ENCODE data around the gene RBM11. TPM values are rescaled to one million over a fixed set of nuclear protein-coding genes. Genes with fewer than 3 reads are reported as not detected.

The RBM11 gene
- total and polyA plus RNA-seq, 9 of the 15 experiments (the other 6 are each of a cell fraction or from before 2014, with no cell fraction given) = 0.98 to 5.3 (median 2.9) TPM

DNA sequence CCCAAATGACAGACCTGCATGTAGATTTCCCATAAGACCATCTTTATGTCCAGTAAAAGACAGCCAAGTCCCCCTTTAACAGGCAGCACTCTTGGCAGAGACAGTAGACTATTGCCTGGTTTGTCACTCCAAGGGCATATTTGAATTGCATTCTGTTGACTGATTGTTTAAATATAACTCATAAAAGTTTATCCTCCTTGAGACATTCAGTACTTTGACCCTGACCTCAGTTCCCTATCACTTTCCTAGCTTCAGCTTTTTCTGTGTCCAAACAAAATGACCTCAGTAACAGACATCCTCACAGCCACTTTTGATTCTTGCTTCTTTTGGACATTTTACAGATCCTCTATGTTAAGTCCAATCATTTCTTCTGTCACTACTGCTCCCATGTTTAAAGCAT lies 51.1 kb downstream of the RBM11 start:
- POLR2A ChIA-PET = interaction anchor here (1.0 kb wide), 1 partner anchor 11 kb away, joined by 3 read pairs; no protein-coding TSS in a partner anchor
- H4K20me1 ChIP-seq (replicated peaks; ENCODE audit: control insufficient read depth, insufficient read depth, low read length) = no peaks in the 10 kb centered on the region
- H3K9me3 ChIP-seq (replicated peaks; ENCODE audit: control insufficient read depth, insufficient read depth, low read depth, low read length) = no peaks in the 10 kb centered on the region
- H3K9me1 ChIP-seq (ENCODE audit: control insufficient read depth, insufficient read depth, low read length) = no peaks in the 10 kb centered on the region
- H3K27me3 ChIP-seq (ENCODE audit: control insufficient read depth in 2 of 2, insufficient read depth in 2 of 2, low read length in 2 of 2) = no peaks in the 10 kb centered on the region
- no peak overlapping the region for H3K27ac ChIP-seq (ENCODE audit: extremely low read depth, low read depth, low read length)
- H3K36me3 ChIP-seq (ENCODE audit: control insufficient read depth, insufficient read depth, low read length) = no peaks in the 10 kb centered on the region
- H2AFZ ChIP-seq (ENCODE audit: low read depth, low read length) = no peak overlapping the region
- CTCF ChIA-PET (ENCODE audit: low intra/inter-chr PET ratio) = no interaction called here
- H3K9ac ChIP-seq (ENCODE audit: insufficient read depth in 1 of 2, low read depth in 2 of 2, low read length in 2 of 2) = no peak overlapping the region
- FAIRE-seq = peak; percentile 40
- intact Hi-C loops (cut with micrococcal nuclease) = loop anchor here (10.0 kb wide), 1 partner anchor 168 kb away; no protein-coding TSS in a partner anchor
- no peak for DNase-seq (ENCODE audit: extremely low read depth in 1 of 4, low spot score in 3 of 4)
- no peak for ATAC-seq
- peaks cover 0 to 15% of the 10 kb centered on the region in 2 experiments; a peak in 4 of 5 replicates for H3K4me1 ChIP-seq (replicated peaks in 1 of 2; ENCODE audit: control insufficient read depth in 2 of 2, insufficient read depth in 2 of 2, low read length in 2 of 2)
- H3K79me2 ChIP-seq (ENCODE audit: control insufficient read depth, insufficient read depth, low read length) = no peaks in the 10 kb centered on the region
- TF ChIP-seq SUPT5H (IDR thresholded peaks at IDR 0.05) (no peak), MED1 (CRISPR knock-in tag; IDR thresholded peaks at IDR 0.05; ENCODE audit: borderline replicate concordance) (no peak), ERF (CRISPR knock-in tag; IDR thresholded peaks at IDR 0.05) (no peak), ZBTB11 (CRISPR knock-in tag; IDR thresholded peaks at IDR 0.05) (no peak), GTF3C2 (IDR thresholded peaks at IDR 0.05; ENCODE audit: borderline replicate concordance, extremely low read depth, insufficient read length) (no peak), HLTF (IDR thresholded peaks at IDR 0.05) (no peak), L3MBTL2 (IDR thresholded peaks at IDR 0.05) (no peak)
- H3K4me2 ChIP-seq (ENCODE audit: insufficient read depth, low read length) = no peak overlapping the region
- H3K4me3 ChIP-seq = no peak overlapping the region
- in situ Hi-C loops (cut with MboI) = no loop called here
- BruUV-seq (replicated peaks) = no TSS peak

Data from K562 (cell line).